ENCODE data around the gene MYL9.

- TF ChIP-seq EZH2 (IDR thresholded peaks at IDR 0.05; ENCODE audit: insufficient read depth, poor library complexity, severe bottlenecking) (no peak), EZH2phosphoT487 (IDR thresholded peaks at IDR 0.05; ENCODE audit: insufficient read depth, low read depth) (no peak)
Observed at GRCh38 chr20:36491901-36492617, 49.3 kb upstream of the MYL9 start.

All from GM23248 (cell line).